ENCODE results near the gene SERPINE3.

DNA sequence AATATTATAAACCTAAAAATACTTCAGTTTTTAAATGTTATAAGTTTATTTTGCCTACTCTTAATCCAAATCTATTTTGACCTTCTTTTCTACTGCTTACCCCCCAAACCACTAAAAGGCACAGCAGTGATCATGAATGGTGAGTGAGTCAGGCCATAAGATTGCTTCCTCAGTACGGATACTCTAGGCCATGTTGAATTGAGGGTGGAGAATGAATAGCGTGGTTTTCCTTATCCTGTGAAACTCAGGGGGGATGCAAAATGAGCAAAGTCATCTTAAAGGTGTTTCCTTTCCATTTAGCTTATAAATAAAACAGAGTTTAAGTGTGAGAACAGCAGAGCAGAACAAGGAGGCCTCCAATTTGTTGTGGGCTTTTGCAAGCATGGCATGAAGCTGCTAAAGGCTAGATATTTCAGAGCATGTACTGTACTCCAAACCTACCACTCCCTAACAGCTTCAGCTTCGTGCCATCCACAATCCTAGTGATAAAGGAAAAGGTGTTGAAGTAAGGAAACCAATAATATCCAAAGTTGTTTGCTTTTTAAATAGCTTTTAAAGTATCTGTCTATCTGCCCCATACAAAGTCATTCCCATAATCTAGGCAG lies 25.0 kb downstream of the SERPINE3 start:
- TF ChIP-seq CTCF (conservative IDR thresholded peaks at IDR 0.05), result no peak
- TF ChIP-seq EZH2 (IDR thresholded peaks at IDR 0.05; ENCODE audit: low read depth), result no peak

All from PC-9 (cell line).